PFSK-1 (cell line): ENCODE results near the gene NPHP4.

ENCODE experiments used
- FOXP2 ChIP-seq: optimal IDR thresholded peaks from 2 replicates; pipeline ENCODE3; 2011; ENCODE audit warnings: borderline replicate concordance, control low read depth, inconsistent platforms; ENCODE audit not compliant: insufficient read depth; ENCODE audit errors: extremely low read length, extremely low read depth
- POLR2AphosphoS5 ChIP-seq: IDR thresholded peaks from 2 replicates; pipeline ENCODE4 v1.6.1; 2012; ENCODE audit warnings: low read depth, mild to moderate bottlenecking, control low read depth, low read length, moderate library complexity
- SIN3A ChIP-seq: IDR thresholded peaks from 2 replicates; pipeline ENCODE4 v1.6.1; 2012; ENCODE audit warnings: mild to moderate bottlenecking, low read length, moderate library complexity, borderline replicate concordance; ENCODE audit not compliant: insufficient read depth
- TAF1 ChIP-seq: IDR thresholded peaks from 2 replicates; pipeline ENCODE4 v1.6.1; 2012; ENCODE audit warnings: low read length, control low read depth, borderline replicate concordance; ENCODE audit not compliant: insufficient read depth
- TF ChIP-seq, protein P1 (sequence below), 2 experiments: IDR thresholded peaks; 2 replicates each; pipeline versions ENCODE4 v1.6.1 to v1.8.0; 2011 to 2012; ENCODE audit warnings: low read depth in 2 of 2, low read length in 2 of 2, control low read depth in 1 of 2, inconsistent platforms in 1 of 2, mild to moderate bottlenecking in 1 of 2, moderate library complexity in 1 of 2; ENCODE audit not compliant: insufficient read depth in 1 of 2

The NPHP4 gene

DNA sequence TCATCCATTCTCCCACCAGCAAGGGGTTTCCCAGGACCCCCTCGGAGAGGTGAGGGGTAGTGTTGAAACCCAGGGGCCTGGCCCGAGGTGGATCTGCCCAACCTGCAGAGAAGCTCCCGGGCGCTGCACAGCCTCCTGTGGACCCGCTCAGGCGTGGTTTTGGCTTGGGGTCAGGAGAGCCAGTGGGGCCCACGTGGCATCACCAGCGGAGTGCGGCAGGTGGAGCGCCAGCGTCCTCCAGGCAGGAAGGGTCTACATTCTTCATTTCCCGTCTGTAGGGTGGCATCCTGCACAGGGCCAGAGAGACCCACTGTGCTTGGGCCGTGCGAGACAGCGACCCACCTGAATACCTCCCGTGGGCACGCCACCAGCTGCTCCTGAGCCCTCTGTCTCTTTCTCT, 135.2 kb downstream of the NPHP4 start:
- TF ChIP-seq, protein P1, sequence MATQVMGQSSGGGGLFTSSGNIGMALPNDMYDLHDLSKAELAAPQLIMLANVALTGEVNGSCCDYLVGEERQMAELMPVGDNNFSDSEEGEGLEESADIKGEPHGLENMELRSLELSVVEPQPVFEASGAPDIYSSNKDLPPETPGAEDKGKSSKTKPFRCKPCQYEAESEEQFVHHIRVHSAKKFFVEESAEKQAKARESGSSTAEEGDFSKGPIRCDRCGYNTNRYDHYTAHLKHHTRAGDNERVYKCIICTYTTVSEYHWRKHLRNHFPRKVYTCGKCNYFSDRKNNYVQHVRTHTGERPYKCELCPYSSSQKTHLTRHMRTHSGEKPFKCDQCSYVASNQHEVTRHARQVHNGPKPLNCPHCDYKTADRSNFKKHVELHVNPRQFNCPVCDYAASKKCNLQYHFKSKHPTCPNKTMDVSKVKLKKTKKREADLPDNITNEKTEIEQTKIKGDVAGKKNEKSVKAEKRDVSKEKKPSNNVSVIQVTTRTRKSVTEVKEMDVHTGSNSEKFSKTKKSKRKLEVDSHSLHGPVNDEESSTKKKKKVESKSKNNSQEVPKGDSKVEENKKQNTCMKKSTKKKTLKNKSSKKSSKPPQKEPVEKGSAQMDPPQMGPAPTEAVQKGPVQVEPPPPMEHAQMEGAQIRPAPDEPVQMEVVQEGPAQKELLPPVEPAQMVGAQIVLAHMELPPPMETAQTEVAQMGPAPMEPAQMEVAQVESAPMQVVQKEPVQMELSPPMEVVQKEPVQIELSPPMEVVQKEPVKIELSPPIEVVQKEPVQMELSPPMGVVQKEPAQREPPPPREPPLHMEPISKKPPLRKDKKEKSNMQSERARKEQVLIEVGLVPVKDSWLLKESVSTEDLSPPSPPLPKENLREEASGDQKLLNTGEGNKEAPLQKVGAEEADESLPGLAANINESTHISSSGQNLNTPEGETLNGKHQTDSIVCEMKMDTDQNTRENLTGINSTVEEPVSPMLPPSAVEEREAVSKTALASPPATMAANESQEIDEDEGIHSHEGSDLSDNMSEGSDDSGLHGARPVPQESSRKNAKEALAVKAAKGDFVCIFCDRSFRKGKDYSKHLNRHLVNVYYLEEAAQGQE (IDR thresholded peaks at IDR 0.05; ENCODE audit: insufficient read depth in 1 of 2, low read depth in 2 of 2, low read length in 2 of 2) = no peak
- TF ChIP-seq TAF1 (no peak), FOXP2 (no peak), POLR2AphosphoS5 (no peak), SIN3A (no peak)

DNA sequence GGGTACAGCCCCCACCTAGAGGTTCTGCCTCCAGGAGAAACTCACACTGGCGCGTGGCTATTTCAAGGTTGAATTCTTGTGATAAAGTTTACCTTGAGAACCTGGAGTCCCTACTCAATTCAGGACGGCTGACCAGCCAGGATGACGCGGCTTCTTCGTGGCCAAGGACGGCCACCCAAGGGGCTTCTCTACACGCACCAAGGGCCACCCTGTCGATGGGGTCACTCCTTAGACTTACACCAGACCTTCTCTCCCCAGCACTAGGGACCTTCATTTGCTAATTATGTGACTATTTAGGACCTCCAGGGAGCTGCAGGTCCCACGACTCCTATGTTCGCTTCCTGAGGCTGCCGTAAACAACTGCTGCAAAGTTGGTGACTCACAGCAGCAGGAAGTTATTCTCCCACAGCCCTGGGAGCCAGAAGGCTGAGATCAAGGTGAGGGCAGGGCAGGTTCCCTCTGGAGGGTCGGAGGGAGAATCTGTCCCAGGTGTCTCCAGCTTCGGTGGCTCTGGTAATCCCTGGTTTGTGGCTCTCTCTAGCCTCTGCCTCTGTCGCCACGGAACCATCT, 135.9 kb downstream of the NPHP4 start:
- TF ChIP-seq, protein P1 (IDR thresholded peaks at IDR 0.05; ENCODE audit: insufficient read depth in 1 of 2, low read depth in 2 of 2, low read length in 2 of 2) = no peak
- TF ChIP-seq TAF1 (no peak), SIN3A (no peak), POLR2AphosphoS5 (no peak), FOXP2 (no peak)

DNA sequence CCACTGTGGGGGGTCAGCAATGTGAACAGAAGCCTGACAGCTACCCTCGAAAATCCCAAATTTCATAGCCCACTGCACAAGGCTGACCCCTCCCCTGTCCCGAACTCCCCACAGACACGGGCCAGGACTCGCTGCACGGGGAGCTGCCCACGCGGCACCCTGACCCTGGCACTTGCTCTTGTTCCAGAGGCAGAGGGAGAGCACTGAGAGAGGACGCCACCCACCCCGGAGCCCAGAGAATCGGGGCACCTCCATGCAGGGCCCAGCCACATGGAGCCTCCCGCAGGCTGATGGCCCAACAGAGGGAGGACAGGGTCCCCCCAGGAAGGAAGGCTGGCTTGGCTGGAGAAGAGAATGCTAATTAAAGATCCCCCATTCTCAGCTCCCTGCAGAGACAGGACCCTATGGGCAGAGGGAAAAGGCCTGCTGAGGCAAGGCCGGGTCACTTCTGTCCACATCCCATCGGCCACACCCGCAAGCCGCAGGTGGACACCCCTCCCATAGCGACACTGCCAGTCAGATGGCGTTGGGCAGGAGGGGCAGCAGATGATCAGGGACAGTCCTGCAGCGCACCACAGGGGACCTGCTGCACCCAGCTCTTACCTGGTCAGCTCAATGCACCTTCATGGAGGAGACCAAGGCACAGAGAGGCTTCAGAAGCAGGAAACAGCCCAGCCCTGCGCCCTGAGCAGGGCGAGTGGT, 136.9 kb downstream of the NPHP4 start:
- TF ChIP-seq TAF1 = no peak

DNA sequence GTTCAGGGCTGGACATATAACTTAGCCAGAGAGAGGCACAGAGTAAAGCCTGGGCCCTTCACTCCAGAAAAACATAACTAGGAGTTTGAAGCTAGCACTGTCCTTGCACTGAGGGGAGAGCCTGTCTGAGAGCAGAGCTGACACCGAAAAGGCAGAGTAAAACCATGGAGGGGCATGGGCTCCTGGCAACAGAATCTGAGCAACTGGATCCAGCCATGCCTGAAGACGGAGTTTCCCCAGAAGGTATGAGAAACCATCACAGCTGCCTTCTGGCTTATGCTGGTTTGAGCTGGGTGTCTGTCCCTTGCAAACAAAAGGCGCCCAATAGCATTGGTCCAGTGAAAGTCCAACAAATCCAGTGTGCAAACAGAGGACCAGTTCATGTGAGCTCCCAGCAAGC, 137.5 kb downstream of the NPHP4 start:
- no peak for TF ChIP-seq POLR2AphosphoS5
- TF ChIP-seq FOXP2 = no peak
- no peak for TF ChIP-seq SIN3A
- TF ChIP-seq TAF1 = no peak
- TF ChIP-seq, protein P1 (IDR thresholded peaks at IDR 0.05; ENCODE audit: insufficient read depth in 1 of 2, low read depth in 2 of 2, low read length in 2 of 2) = no peak

DNA sequence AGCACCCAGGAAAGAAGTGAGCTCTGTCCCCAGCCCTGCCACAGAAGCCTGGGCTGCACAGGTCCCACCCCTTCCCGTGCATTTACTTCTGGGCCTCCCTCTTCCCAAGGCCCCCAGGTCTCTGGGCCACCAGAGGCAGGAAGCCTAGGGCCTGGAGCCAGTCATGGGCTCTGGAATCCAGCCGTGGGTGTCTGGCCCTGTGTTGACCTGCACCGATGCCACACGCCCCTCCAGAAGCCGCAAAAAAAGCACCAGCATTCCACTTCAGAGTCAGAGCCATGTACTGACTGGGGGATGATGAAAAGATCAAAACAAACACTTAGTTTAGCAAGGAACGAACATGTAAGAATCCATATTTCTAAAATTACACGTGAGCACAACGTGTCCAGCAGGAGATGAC, 141.7 kb downstream of the NPHP4 start:
- TF ChIP-seq SIN3A (no peak), FOXP2 (no peak), POLR2AphosphoS5 (no peak), TAF1 (no peak)
- TF ChIP-seq, protein P1 (IDR thresholded peaks at IDR 0.05; ENCODE audit: insufficient read depth in 1 of 2, low read depth in 2 of 2, low read length in 2 of 2) = no peak
